ENCODE data around the gene RAMAC.

- TF ChIP-seq, protein P1, sequence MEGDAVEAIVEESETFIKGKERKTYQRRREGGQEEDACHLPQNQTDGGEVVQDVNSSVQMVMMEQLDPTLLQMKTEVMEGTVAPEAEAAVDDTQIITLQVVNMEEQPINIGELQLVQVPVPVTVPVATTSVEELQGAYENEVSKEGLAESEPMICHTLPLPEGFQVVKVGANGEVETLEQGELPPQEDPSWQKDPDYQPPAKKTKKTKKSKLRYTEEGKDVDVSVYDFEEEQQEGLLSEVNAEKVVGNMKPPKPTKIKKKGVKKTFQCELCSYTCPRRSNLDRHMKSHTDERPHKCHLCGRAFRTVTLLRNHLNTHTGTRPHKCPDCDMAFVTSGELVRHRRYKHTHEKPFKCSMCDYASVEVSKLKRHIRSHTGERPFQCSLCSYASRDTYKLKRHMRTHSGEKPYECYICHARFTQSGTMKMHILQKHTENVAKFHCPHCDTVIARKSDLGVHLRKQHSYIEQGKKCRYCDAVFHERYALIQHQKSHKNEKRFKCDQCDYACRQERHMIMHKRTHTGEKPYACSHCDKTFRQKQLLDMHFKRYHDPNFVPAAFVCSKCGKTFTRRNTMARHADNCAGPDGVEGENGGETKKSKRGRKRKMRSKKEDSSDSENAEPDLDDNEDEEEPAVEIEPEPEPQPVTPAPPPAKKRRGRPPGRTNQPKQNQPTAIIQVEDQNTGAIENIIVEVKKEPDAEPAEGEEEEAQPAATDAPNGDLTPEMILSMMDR (IDR thresholded peaks at IDR 0.05), result no peak
- TF ChIP-seq POLR2A (IDR thresholded peaks at IDR 0.05), result no peak
These were observed 44.0 kb downstream of the RAMAC start for GRCh38 chr15:83030021-83030420.
